Ishikawa (cell line): ENCODE measurements around the gene SEPTIN10.

Experiments used
- CEBPB ChIP-seq: IDR thresholded peaks from 2 replicates; pipeline ENCODE4 v1.6.1; 2012
- CREB1 ChIP-seq: IDR thresholded peaks from 2 replicates; pipeline ENCODE4 v1.6.1; 2012; ENCODE audit warnings: low read depth
- EGR1 ChIP-seq: IDR thresholded peaks from 2 replicates; pipeline ENCODE4 v1.6.1; 2012
- EP300 ChIP-seq: IDR thresholded peaks from 2 replicates; pipeline ENCODE4 v1.6.1; 2012; ENCODE audit warnings: borderline replicate concordance
- FOXM1 ChIP-seq: IDR thresholded peaks from 2 replicates; pipeline ENCODE4 v1.6.1; 2012; ENCODE audit warnings: low read depth, borderline replicate concordance
- NFIC ChIP-seq: IDR thresholded peaks from 2 replicates; pipeline ENCODE4 v1.6.1; 2012
- RAD21 ChIP-seq: IDR thresholded peaks from 2 replicates; pipeline ENCODE4 v1.6.1; 2012; ENCODE audit warnings: low read depth
- TAF1 ChIP-seq: IDR thresholded peaks from 2 replicates; pipeline ENCODE4 v1.6.1; 2012; ENCODE audit warnings: low read depth, mild to moderate bottlenecking
- TCF12 ChIP-seq: IDR thresholded peaks from 2 replicates; pipeline ENCODE4 v1.6.1; 2012; ENCODE audit warnings: low read depth
- TEAD4 ChIP-seq: IDR thresholded peaks from 2 replicates; pipeline ENCODE4 v1.6.1; 2012
- YY1 ChIP-seq: IDR thresholded peaks from 2 replicates; pipeline ENCODE4 v1.6.1; 2012; ENCODE audit warnings: low read depth
- ZBTB7A ChIP-seq: IDR thresholded peaks from 2 replicates; pipeline ENCODE4 v1.6.1; 2012; ENCODE audit warnings: low read depth
- TF ChIP-seq, protein P1 (sequence below): IDR thresholded peaks from 2 replicates; pipeline ENCODE4 v1.6.1; 2012
- TF ChIP-seq, protein P2 (sequence below): IDR thresholded peaks from 2 replicates; pipeline ENCODE4 v1.6.1; 2012
- TF ChIP-seq, protein P3 (sequence below): IDR thresholded peaks from 2 replicates; pipeline ENCODE4 v1.6.1; 2012; ENCODE audit warnings: low read depth, mild to moderate bottlenecking

The SEPTIN10 gene

DNA sequence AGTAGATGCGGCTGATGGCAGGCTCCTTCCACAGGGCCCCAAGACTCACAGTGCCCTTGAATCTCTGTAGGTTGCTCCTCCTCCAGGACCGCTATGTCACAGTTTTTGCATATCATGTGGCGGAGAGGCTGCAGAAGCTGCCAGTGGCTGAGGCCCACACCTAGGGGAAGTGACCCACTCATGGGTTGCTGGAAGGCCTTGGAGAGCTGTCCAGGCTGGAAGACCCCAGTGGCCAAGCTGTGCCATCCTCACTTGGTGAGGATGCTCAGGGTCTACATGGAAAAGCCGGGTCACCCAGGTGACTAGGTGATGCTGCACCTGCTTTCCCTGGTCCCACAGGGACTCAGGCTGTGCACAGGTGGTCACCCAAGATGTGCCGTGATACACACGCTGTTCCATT is 90.6 kb downstream of the SEPTIN10 start:
- TF ChIP-seq, protein P1, sequence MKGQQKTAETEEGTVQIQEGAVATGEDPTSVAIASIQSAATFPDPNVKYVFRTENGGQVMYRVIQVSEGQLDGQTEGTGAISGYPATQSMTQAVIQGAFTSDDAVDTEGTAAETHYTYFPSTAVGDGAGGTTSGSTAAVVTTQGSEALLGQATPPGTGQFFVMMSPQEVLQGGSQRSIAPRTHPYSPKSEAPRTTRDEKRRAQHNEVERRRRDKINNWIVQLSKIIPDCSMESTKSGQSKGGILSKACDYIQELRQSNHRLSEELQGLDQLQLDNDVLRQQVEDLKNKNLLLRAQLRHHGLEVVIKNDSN, result no peak
- TF ChIP-seq, protein P2, sequence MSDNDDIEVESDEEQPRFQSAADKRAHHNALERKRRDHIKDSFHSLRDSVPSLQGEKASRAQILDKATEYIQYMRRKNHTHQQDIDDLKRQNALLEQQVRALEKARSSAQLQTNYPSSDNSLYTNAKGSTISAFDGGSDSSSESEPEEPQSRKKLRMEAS, result no peak
- TF ChIP-seq, protein P3, sequence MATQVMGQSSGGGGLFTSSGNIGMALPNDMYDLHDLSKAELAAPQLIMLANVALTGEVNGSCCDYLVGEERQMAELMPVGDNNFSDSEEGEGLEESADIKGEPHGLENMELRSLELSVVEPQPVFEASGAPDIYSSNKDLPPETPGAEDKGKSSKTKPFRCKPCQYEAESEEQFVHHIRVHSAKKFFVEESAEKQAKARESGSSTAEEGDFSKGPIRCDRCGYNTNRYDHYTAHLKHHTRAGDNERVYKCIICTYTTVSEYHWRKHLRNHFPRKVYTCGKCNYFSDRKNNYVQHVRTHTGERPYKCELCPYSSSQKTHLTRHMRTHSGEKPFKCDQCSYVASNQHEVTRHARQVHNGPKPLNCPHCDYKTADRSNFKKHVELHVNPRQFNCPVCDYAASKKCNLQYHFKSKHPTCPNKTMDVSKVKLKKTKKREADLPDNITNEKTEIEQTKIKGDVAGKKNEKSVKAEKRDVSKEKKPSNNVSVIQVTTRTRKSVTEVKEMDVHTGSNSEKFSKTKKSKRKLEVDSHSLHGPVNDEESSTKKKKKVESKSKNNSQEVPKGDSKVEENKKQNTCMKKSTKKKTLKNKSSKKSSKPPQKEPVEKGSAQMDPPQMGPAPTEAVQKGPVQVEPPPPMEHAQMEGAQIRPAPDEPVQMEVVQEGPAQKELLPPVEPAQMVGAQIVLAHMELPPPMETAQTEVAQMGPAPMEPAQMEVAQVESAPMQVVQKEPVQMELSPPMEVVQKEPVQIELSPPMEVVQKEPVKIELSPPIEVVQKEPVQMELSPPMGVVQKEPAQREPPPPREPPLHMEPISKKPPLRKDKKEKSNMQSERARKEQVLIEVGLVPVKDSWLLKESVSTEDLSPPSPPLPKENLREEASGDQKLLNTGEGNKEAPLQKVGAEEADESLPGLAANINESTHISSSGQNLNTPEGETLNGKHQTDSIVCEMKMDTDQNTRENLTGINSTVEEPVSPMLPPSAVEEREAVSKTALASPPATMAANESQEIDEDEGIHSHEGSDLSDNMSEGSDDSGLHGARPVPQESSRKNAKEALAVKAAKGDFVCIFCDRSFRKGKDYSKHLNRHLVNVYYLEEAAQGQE, result no peak
- TF ChIP-seq TEAD4 (no peak), TCF12 (no peak), TAF1 (no peak), RAD21 (no peak)

DNA sequence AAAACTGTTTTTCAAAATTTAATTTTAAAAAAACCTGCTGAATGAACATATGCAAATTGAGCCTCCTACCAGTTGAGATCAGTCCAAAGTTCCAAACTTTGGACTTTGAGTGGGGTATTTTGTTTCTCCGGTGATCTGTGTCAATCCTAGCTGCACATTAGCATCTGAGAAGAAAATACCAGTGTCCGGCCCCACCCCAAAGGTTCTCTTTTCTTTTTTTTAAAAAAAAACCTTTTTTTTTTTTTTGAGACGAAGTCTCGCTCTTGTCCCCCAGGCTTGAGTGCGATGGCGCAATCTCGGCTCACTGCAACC is 91.7 kb downstream of the SEPTIN10 start:
- TF ChIP-seq NFIC (no peak), CREB1 (no peak), YY1 (no peak), TCF12 (no peak), FOXM1 (no peak), CEBPB (no peak), RAD21 (no peak)
- TF ChIP-seq, protein P3, result no peak
- TF ChIP-seq, protein P2, result no peak

DNA sequence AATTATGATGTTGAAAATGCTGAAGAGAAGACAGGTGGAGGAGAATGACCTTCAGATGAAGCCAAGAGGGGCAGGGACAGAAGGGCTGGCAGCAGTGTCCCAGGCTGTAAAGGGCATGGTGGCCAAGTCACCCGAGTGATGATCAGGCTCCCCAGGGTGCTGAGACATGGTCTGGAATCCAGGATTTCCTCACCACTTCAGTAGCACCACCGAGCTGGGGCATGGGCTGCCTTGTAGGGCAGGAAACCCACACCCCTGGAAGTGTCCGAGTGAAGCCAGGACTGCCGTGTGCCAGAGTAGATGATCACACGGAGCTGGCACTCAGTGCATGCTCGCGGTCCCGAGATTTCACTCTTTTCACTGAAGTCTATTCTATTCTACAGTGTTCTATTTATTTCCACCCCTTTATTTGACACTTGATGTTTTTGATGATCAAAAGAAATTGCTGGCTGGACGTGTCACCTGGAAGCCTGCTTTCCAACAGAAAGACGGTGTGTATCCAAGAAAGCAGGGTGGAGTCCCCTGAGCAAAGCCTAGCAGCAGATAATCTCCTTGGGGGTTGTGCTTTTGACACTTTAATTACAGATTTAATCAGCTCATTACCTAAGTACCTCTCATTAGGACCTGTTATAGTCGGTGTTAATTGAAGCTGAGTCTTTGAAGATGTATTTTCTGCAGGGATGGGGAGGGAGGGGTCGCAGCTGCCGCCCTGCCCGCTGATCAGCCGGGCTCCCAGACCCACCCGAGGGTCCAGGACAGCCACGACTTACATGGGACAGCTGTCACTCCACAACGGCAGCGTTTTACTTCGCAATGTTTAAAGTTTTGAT is 92.3 kb downstream of the SEPTIN10 start:
- TF ChIP-seq, protein P3, result no peak
- TF ChIP-seq, protein P1, result no peak
- no peak for TF ChIP-seq FOXM1
- no peak for TF ChIP-seq ZBTB7A
- TF ChIP-seq RAD21, result no peak
- no peak for TF ChIP-seq EGR1
- TF ChIP-seq TCF12, result no peak
- TF ChIP-seq YY1, result no peak
- TF ChIP-seq CREB1, result no peak
- TF ChIP-seq EP300, result no peak
- TF ChIP-seq, protein P2, result no peak
- no peak for TF ChIP-seq TEAD4

DNA sequence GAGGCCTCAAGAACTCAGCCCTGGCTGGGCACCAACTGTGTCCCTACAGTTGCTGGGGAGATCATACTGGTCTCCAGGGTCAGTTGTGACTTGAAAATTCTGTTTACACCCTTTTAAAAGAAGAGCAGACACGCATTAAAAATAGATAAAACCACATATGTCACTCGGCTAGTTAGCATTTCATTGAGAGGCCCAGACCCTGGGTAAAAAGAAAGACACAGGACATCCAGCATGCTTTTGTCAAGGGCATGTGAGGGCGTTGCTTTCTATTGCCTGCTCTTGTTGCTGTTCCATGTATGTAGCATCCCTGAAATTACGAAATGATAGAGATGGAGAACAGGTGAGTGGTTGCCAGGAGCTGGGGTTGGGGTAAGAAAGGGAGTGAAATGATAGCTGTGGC is 94.3 kb downstream of the SEPTIN10 start:
- TF ChIP-seq CEBPB (no peak), EGR1 (no peak)
